Measurements from ENCODE around the gene ZGPAT. TPM values are rescaled to one million over a fixed set of nuclear protein-coding genes. Genes with fewer than 3 reads are reported as not detected.
"Not testable (repeated sequence)": the region's sequence is repeated elsewhere in the genome, so short reads cannot be mapped to it uniquely, and the experiment has no call there.

Gene ZGPAT
- total RNA-seq, 2 experiments from 2014 or later, result 22.4 to 22.5 TPM

- no peak overlapping the region for H3K4me3 Mint-ChIP-seq
- peaks cover 78% of the 10 kb centered on the region for H3K36me3 Mint-ChIP-seq (ENCODE audit: low read depth)
- no peak overlapping the region for H3K27ac Mint-ChIP-seq
- H3K27me3 Mint-ChIP-seq, result no peaks in the 10 kb centered on the region
- CTCF ChIA-PET, result interaction anchor here (1.0 kb wide), 1 partner anchor 21 kb away, joined by 3 read pairs; the partner anchor contains the start of gene LIME1
- peaks cover 21% of the 10 kb centered on the region for H3K9me3 Mint-ChIP-seq
- peaks cover 41% of the 10 kb centered on the region for H3K4me1 Mint-ChIP-seq (ENCODE audit: low read depth)
- POLR2A ChIA-PET, result no interaction called here
- ATAC-seq (no peak), DNase-seq (no peak)
- intact Hi-C loops (cut with micrococcal nuclease), result no loop called here
- TF ChIP-seq CTCF (IDR thresholded peaks at IDR 0.05), result no peak
Measured at GRCh38 chr20:63714858-63715257, 7.0 kb downstream of the ZGPAT start.

- Mint-ChIP-seq H3K4me1 (ENCODE audit: low read depth) (peaks cover 40% of the 10 kb centered on the region), H3K27ac (peak overlapping the region; percentile 27), H3K4me3 (no peak overlapping the region), H3K9me3 (peaks cover 17% of the 10 kb centered on the region), H3K27me3 (no peaks in the 10 kb centered on the region), H3K36me3 (ENCODE audit: low read depth) (peaks cover 64% of the 10 kb centered on the region)
- no peak for TF ChIP-seq CTCF (IDR thresholded peaks at IDR 0.05)
- ATAC-seq (no peak), DNase-seq (no peak)
- POLR2A ChIA-PET, result interaction anchor here (1.2 to 1.8 kb wide), 2 partner anchors 10 to 11 kb away, joined by 5 read pairs; partner anchors contain the start of genes ARFRP1 and ZGPAT
- intact Hi-C loops (cut with micrococcal nuclease), result no loop called here
- CTCF ChIA-PET, result interaction anchor here (0.8 to 1.5 kb wide), 2 partner anchors 11 to 56 kb away, joined by 3 to 8 read pairs; partner anchors contain the start of genes ARFRP1 and ZGPAT
Measured at GRCh38 chr20:63718996-63719395, 11.2 kb downstream of the ZGPAT start.

GRCh38 chr20:63722967-63723622 lies 15.3 kb downstream of the ZGPAT start:
- POLR2A ChIA-PET, result interaction anchor here (0.6 to 1.2 kb wide), 3 partner anchors 15 to 243 kb away, joined by 3 to 5 read pairs (median 4); partner anchors contain the start of gene ZGPAT
- DNase-seq; H3K27ac Mint-ChIP-seq; intact Hi-C loops (cut with micrococcal nuclease); H3K4me3 Mint-ChIP-seq; ATAC-seq; H3K27me3 Mint-ChIP-seq; CTCF ChIA-PET: not testable (repeated sequence)
- peaks cover 18% of the 10 kb centered on the region for H3K9me3 Mint-ChIP-seq
- H3K4me1 Mint-ChIP-seq (ENCODE audit: low read depth), result peaks cover 34% of the 10 kb centered on the region
- peaks cover 60% of the 10 kb centered on the region for H3K36me3 Mint-ChIP-seq (ENCODE audit: low read depth)

GRCh38 chr20:63730189-63730733 lies 22.4 kb downstream of the ZGPAT start:
- H3K4me3 Mint-ChIP-seq; DNase-seq; H3K9me3 Mint-ChIP-seq; intact Hi-C loops (cut with micrococcal nuclease); ATAC-seq; H3K27ac Mint-ChIP-seq; H3K27me3 Mint-ChIP-seq: not testable (repeated sequence)
- Mint-ChIP-seq H3K36me3 (ENCODE audit: low read depth) (peaks cover 33% of the 10 kb centered on the region), H3K4me1 (ENCODE audit: low read depth) (peaks cover 17% of the 10 kb centered on the region)
- ChIA-PET POLR2A (interaction anchor here (1.5 kb wide), 2 partner anchors 9 kb away, joined by 3 to 4 read pairs; no protein-coding TSS in a partner anchor), CTCF (interaction anchor here (1.4 kb wide), 1 partner anchor 9 kb away, joined by 5 read pairs; no protein-coding TSS in a partner anchor)

GRCh38 chr20:63731410-63731809 lies 23.6 kb downstream of the ZGPAT start:
- POLR2A ChIA-PET, result interaction anchor here (0.7 to 1.5 kb wide), 2 partner anchors 8 to 18 kb away, joined by 3 read pairs; no protein-coding TSS in a partner anchor

More at GRCh38 chr20:63731410-63731809, 23.6 kb downstream of the ZGPAT start:
- H3K4me3 Mint-ChIP-seq, result no peak overlapping the region
- ATAC-seq (no peak), DNase-seq (no peak)
- intact Hi-C loops (cut with micrococcal nuclease), result no loop called here
- H3K27ac Mint-ChIP-seq, result no peak overlapping the region
- H3K4me1 Mint-ChIP-seq (ENCODE audit: low read depth), result peaks cover 28% of the 10 kb centered on the region
- H3K36me3 Mint-ChIP-seq (ENCODE audit: low read depth), result peaks cover 29% of the 10 kb centered on the region
- H3K9me3 Mint-ChIP-seq, result peaks cover 3% of the 10 kb centered on the region
- CTCF ChIA-PET, result no interaction called here
- no peaks in the 10 kb centered on the region for H3K27me3 Mint-ChIP-seq
- TF ChIP-seq CTCF (IDR thresholded peaks at IDR 0.05), result no peak

All from activated CD8-positive, alpha-beta T cell treated with anti-CD3 and anti-CD28 coated beads for 36 hours (primary cell).